T-helper 1 cell treated with Interleukin-12 subunit alpha and Interleukin-12 subunit beta and Interleukin-4 antibody, amounts not matched to agents 30 μg/mL and 1 μg/mL, for 36 hours (primary cell): Measurements from ENCODE around the gene PARVB.

Experiments used
- H3K27ac Mint-ChIP-seq: one replicate; pipeline ENCODE4 v1.8.0; 2021; ENCODE audit warnings: mild to moderate bottlenecking, mixed read lengths
- H3K27me3 Mint-ChIP-seq: one replicate; pipeline ENCODE4 v1.8.0; 2021; ENCODE audit warnings: low read depth, mixed read lengths
- H3K36me3 Mint-ChIP-seq: one replicate; pipeline ENCODE4 v1.8.0; 2021; ENCODE audit warnings: low read depth, mixed read lengths
- H3K4me1 Mint-ChIP-seq: one replicate; pipeline ENCODE4 v1.8.0; 2021; ENCODE audit warnings: low read depth, mixed read lengths
- H3K4me3 Mint-ChIP-seq: one replicate; pipeline ENCODE4 v1.8.0; 2021; ENCODE audit warnings: mild to moderate bottlenecking, moderate library complexity, mixed read lengths
- H3K9me3 Mint-ChIP-seq: one replicate; pipeline ENCODE4 v1.8.0; 2021; ENCODE audit warnings: mixed read lengths

Gene PARVB

GRCh38 chr22:44157916-44158618 lies 134.0 kb downstream of the PARVB start:
- Mint-ChIP-seq H3K9me3 (no peaks in the 10 kb centered on the region), H3K4me1 (no peaks in the 10 kb centered on the region), H3K4me3 (no peak overlapping the region), H3K27ac (no peak overlapping the region), H3K27me3 (no peaks in the 10 kb centered on the region), H3K36me3 (peaks cover 6% of the 10 kb centered on the region)

GRCh38 chr22:44158816-44159215 lies 134.7 kb downstream of the PARVB start:
- no peaks in the 10 kb centered on the region for H3K4me1 Mint-ChIP-seq
- H3K27ac Mint-ChIP-seq: no peak overlapping the region
- no peaks in the 10 kb centered on the region for H3K9me3 Mint-ChIP-seq
- H3K27me3 Mint-ChIP-seq: no peaks in the 10 kb centered on the region
- H3K4me3 Mint-ChIP-seq: no peak overlapping the region
- peaks cover 6% of the 10 kb centered on the region for H3K36me3 Mint-ChIP-seq

GRCh38 chr22:44159221-44159620 lies 135.1 kb downstream of the PARVB start:
- Mint-ChIP-seq H3K4me3 (no peak overlapping the region), H3K4me1 (no peaks in the 10 kb centered on the region), H3K9me3 (no peaks in the 10 kb centered on the region), H3K27ac (no peak overlapping the region), H3K36me3 (peaks cover 6% of the 10 kb centered on the region), H3K27me3 (no peaks in the 10 kb centered on the region)

- H3K4me3 Mint-ChIP-seq: no peak overlapping the region
- no peaks in the 10 kb centered on the region for H3K9me3 Mint-ChIP-seq
- H3K4me1 Mint-ChIP-seq: no peaks in the 10 kb centered on the region
- peaks cover 6% of the 10 kb centered on the region for H3K36me3 Mint-ChIP-seq
- H3K27me3 Mint-ChIP-seq: no peaks in the 10 kb centered on the region
- no peak overlapping the region for H3K27ac Mint-ChIP-seq
Observed at GRCh38 chr22:44159811-44160210, 135.7 kb downstream of the PARVB start.

- no peak overlapping the region for H3K4me3 Mint-ChIP-seq
- no peaks in the 10 kb centered on the region for H3K27me3 Mint-ChIP-seq
- H3K36me3 Mint-ChIP-seq: peaks cover 6% of the 10 kb centered on the region
- no peaks in the 10 kb centered on the region for H3K9me3 Mint-ChIP-seq
- no peaks in the 10 kb centered on the region for H3K4me1 Mint-ChIP-seq
- no peak overlapping the region for H3K27ac Mint-ChIP-seq
Observed at GRCh38 chr22:44160421-44160820, 136.3 kb downstream of the PARVB start.

- H3K27me3 Mint-ChIP-seq: no peaks in the 10 kb centered on the region
- no peaks in the 10 kb centered on the region for H3K9me3 Mint-ChIP-seq
- H3K36me3 Mint-ChIP-seq: peaks cover 6% of the 10 kb centered on the region
- H3K4me1 Mint-ChIP-seq: no peaks in the 10 kb centered on the region
- H3K27ac Mint-ChIP-seq: no peak overlapping the region
- H3K4me3 Mint-ChIP-seq: no peak overlapping the region
Observed at GRCh38 chr22:44161673-44162072, 137.6 kb downstream of the PARVB start.

- Mint-ChIP-seq H3K27me3 (no peaks in the 10 kb centered on the region), H3K4me3 (no peak overlapping the region), H3K4me1 (no peaks in the 10 kb centered on the region), H3K27ac (no peak overlapping the region), H3K9me3 (no peaks in the 10 kb centered on the region), H3K36me3 (peaks cover 4% of the 10 kb centered on the region)
Observed at GRCh38 chr22:44162960-44163359, 138.9 kb downstream of the PARVB start.

GRCh38 chr22:44163536-44163935 lies 139.4 kb downstream of the PARVB start:
- Mint-ChIP-seq H3K27ac (no peak overlapping the region), H3K4me3 (no peak overlapping the region), H3K4me1 (no peaks in the 10 kb centered on the region), H3K9me3 (no peaks in the 10 kb centered on the region), H3K36me3 (no peaks in the 10 kb centered on the region), H3K27me3 (no peaks in the 10 kb centered on the region)

GRCh38 chr22:44164031-44164430 lies 139.9 kb downstream of the PARVB start:
- H3K4me1 Mint-ChIP-seq: no peaks in the 10 kb centered on the region
- no peaks in the 10 kb centered on the region for H3K9me3 Mint-ChIP-seq
- no peak overlapping the region for H3K27ac Mint-ChIP-seq
- H3K36me3 Mint-ChIP-seq: no peaks in the 10 kb centered on the region
- H3K4me3 Mint-ChIP-seq: no peak overlapping the region
- H3K27me3 Mint-ChIP-seq: no peaks in the 10 kb centered on the region

- Mint-ChIP-seq H3K4me1 (no peaks in the 10 kb centered on the region), H3K27me3 (no peaks in the 10 kb centered on the region), H3K9me3 (no peaks in the 10 kb centered on the region), H3K27ac (no peak overlapping the region), H3K4me3 (no peak overlapping the region), H3K36me3 (no peaks in the 10 kb centered on the region)
Observed at GRCh38 chr22:44165286-44165874, 141.3 kb downstream of the PARVB start.

- H3K4me1 Mint-ChIP-seq: no peaks in the 10 kb centered on the region
- no peaks in the 10 kb centered on the region for H3K27me3 Mint-ChIP-seq
- no peaks in the 10 kb centered on the region for H3K36me3 Mint-ChIP-seq
- H3K4me3 Mint-ChIP-seq: no peak overlapping the region
- no peaks in the 10 kb centered on the region for H3K9me3 Mint-ChIP-seq
- H3K27ac Mint-ChIP-seq: no peak overlapping the region
Observed at GRCh38 chr22:44166498-44167276, 142.6 kb downstream of the PARVB start.

- Mint-ChIP-seq H3K36me3 (no peaks in the 10 kb centered on the region), H3K4me3 (no peak overlapping the region)
Observed at GRCh38 chr22:44167501-44167900, 143.4 kb downstream of the PARVB start.

GRCh38 chr22:44168206-44168605 lies 144.1 kb downstream of the PARVB start:
- no peak overlapping the region for H3K27ac Mint-ChIP-seq
- H3K4me1 Mint-ChIP-seq: peaks cover 2% of the 10 kb centered on the region
- no peaks in the 10 kb centered on the region for H3K36me3 Mint-ChIP-seq

More at GRCh38 chr22:44167501-44167900, 143.4 kb downstream of the PARVB start:
- Mint-ChIP-seq H3K27ac (no peak overlapping the region), H3K4me1 (peaks cover under 1% of the 10 kb centered on the region), H3K9me3 (no peaks in the 10 kb centered on the region), H3K27me3 (no peaks in the 10 kb centered on the region)

GRCh38 chr22:44170470-44170869 lies 146.4 kb downstream of the PARVB start:
- no peaks in the 10 kb centered on the region for H3K9me3 Mint-ChIP-seq
- no peaks in the 10 kb centered on the region for H3K27me3 Mint-ChIP-seq
- peaks cover 2% of the 10 kb centered on the region for H3K4me1 Mint-ChIP-seq
- no peak overlapping the region for H3K27ac Mint-ChIP-seq
- H3K4me3 Mint-ChIP-seq: no peak overlapping the region
- no peaks in the 10 kb centered on the region for H3K36me3 Mint-ChIP-seq

More at GRCh38 chr22:44168206-44168605, 144.1 kb downstream of the PARVB start:
- no peaks in the 10 kb centered on the region for H3K9me3 Mint-ChIP-seq
- no peak overlapping the region for H3K4me3 Mint-ChIP-seq
- no peaks in the 10 kb centered on the region for H3K27me3 Mint-ChIP-seq

- no peak overlapping the region for H3K4me3 Mint-ChIP-seq
- peaks cover 6% of the 10 kb centered on the region for H3K27me3 Mint-ChIP-seq
- H3K36me3 Mint-ChIP-seq: no peaks in the 10 kb centered on the region
- no peak overlapping the region for H3K27ac Mint-ChIP-seq
- no peaks in the 10 kb centered on the region for H3K9me3 Mint-ChIP-seq
- peaks cover 2% of the 10 kb centered on the region for H3K4me1 Mint-ChIP-seq
Observed at GRCh38 chr22:44171561-44171960, 147.5 kb downstream of the PARVB start.
